ENCODE results near the gene UBE2F. TPM values are rescaled to one million over a fixed set of nuclear protein-coding genes. Genes with fewer than 3 reads are reported as not detected.

Gene UBE2F
- total RNA-seq, 1 experiment from 2014 or later, result 62.1 TPM

DNA sequence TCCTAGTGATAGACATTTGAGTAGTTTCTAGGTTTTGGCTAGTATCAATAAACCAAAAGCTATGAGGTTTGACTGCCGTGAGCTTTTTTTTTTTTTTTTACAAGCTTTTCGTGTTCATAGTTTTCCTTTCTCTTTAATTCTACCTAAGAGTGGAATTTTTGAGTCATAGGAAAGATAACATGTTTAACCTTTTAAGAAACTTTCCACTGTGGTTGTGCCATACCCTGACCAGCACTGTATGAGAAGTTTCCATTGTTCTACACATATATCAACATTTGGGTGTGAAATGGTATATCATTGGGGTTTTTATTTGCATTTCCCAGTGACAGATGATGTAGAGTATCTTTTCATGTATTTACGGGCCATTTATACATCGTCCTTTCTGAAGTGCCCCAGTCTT lies 31.7 kb downstream of the UBE2F start:
- Histone ChIP-seq H3K27me3 (ENCODE audit: insufficient read depth, low read length) (no peaks in the 10 kb centered on the region), H3K23me2 (ENCODE audit: insufficient read length, low read depth, low read length, poor library complexity, severe bottlenecking) (no peaks in the 10 kb centered on the region), H3K27ac (ENCODE audit: insufficient read length, low read depth, low read length) (no peak overlapping the region), H4K8ac (replicated peaks; ENCODE audit: insufficient read length, low read depth, low read length) (no peak overlapping the region), H4K20me1 (ENCODE audit: control insufficient read depth, insufficient read depth, insufficient read length) (no peaks in the 10 kb centered on the region), H4K91ac (ENCODE audit: insufficient read length, low read depth, low read length) (no peak overlapping the region), H3K14ac (ENCODE audit: insufficient read depth, low read length) (no peak overlapping the region), H3K18ac (ENCODE audit: insufficient read length, low read depth, low read length) (no peak overlapping the region), H3K79me1 (ENCODE audit: insufficient read depth, low read depth, low read length, poor library complexity, severe bottlenecking) (no peaks in the 10 kb centered on the region), H3K4me2 (ENCODE audit: insufficient read depth, insufficient read length, low read length) (no peak overlapping the region), H2BK15ac (ENCODE audit: low read depth, low read length) (no peak overlapping the region), H4K5ac (ENCODE audit: insufficient read length, low read depth, low read length) (no peak overlapping the region), H2AFZ (ENCODE audit: low read length) (no peak overlapping the region), H3K56ac (ENCODE audit: insufficient read length, low read depth, low read length) (no peak overlapping the region), H2AK5ac (ENCODE audit: insufficient read length, low read length) (no peak overlapping the region), H3K4ac (ENCODE audit: low read depth, low read length) (no peak overlapping the region), H3T11ph (ENCODE audit: low read length) (no peak overlapping the region), H2BK120ac (ENCODE audit: low read depth, low read length, poor library complexity, severe bottlenecking) (no peak overlapping the region), H3K23ac (ENCODE audit: insufficient read length, low read depth, low read length) (no peak overlapping the region), H3K9ac (ENCODE audit: extremely low read depth, insufficient read length, low read length) (no peak overlapping the region), H2BK12ac (ENCODE audit: insufficient read length, low read depth, low read length) (no peak overlapping the region), H3K9me3 (ENCODE audit: control insufficient read depth, low read depth, low read length) (no peaks in the 10 kb centered on the region), H3K4me1 (ENCODE audit: insufficient read depth, low read length) (no peaks in the 10 kb centered on the region), H2BK20ac (ENCODE audit: low read depth, low read length, poor library complexity, severe bottlenecking) (no peak overlapping the region), H3K79me2 (ENCODE audit: insufficient read depth, low read length) (no peaks in the 10 kb centered on the region; the same call in 1 of the 2 replicates), H2BK5ac (ENCODE audit: insufficient read length, low read length) (no peak overlapping the region)
- Mint-ChIP-seq H3K4me1 (no peaks in the 10 kb centered on the region), H3K27me3 (ENCODE audit: low read depth) (no peaks in the 10 kb centered on the region), H3K27ac (no peak overlapping the region), H3K9me3 (peaks cover 3% of the 10 kb centered on the region in 2 experiments; a peak in 3 of 5 replicates), H3K36me3 (ENCODE audit: insufficient read depth in 1 of 3, low read depth in 3 of 3) (peaks cover 12 to 21% (median 16%) of the 10 kb centered on the region in 3 experiments), H3K4me3 (no peak overlapping the region)
- no peak for TF ChIP-seq CTCF (conservative IDR thresholded peaks at IDR 0.05)
- no CpG with 5 or more reads among the region's 4 CpGs for WGBS (ENCODE audit: extremely low coverage, insufficient read length, low lambda C conversion rate)
- no peak for DNase-seq

Data from H9 (cell line).